Keratinocyte (primary cell): ENCODE results near the gene CREB1.

ENCODE experiments used
- EZH2 ChIP-seq: IDR thresholded peaks from one replicate; pipeline ENCODE4 v1.6.1; 2012; ENCODE audit warnings: inconsistent platforms, mild to moderate bottlenecking, low read length, moderate library complexity
- TF ChIP-seq, protein P1 (sequence below), 3 experiments: IDR thresholded peaks in 1 of 3; conservative IDR thresholded peaks in 1 of 3; optimal IDR thresholded peaks in 1 of 3; 2 replicates in 2 of 3; 3 replicates in 1 of 3; pipeline versions ENCODE3 to v1.5.1; 2011; ENCODE audit warnings: low read length in 3 of 3, mild to moderate bottlenecking in 3 of 3, moderate library complexity in 2 of 3, control low read depth in 1 of 3, inconsistent platforms in 1 of 3; ENCODE audit not compliant: insufficient read depth in 2 of 3; ENCODE audit errors: extremely low read depth in 1 of 3

DNA sequence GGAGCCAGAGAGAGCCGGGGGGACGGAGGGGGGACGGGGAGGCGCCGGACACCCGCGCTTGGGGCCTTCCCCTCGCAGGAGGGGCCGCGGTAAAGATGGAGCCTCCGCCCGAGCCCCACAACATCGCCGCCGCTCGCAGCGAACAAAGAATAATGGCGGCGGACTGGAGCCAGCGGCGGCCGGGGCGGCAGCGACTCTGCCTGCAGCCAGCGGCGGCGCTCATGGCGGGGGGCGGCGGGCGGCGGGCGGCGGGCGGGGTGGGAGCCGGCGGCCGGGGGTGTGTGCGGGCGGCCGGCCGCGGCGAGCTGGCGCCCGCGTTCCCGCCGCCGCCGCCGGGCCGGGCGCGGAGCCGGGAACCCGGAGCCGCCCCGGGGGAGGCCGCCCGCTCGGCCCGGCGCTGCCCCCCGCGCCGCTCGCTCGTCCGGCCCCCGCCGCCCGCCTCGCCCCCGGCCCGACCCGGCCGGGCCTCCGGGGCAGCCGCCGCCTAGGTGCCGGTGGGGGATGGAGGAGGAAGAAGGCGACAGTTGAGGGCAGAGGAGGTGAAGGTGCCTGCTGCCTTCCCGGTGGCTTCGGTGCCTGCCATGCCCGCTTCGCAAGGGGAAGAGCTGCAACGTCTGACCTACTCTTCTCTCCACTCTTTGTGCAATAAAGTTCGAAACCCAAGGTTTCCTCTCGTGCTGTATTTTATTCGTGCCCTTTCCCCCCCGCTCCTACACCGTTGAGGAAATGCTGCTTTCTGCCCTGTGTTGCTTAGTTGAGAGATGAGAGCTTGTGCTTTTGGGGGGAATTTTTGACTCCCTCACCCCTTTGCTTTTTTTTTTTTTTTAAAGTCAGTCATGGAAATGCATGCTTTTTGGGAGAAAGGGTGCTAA is 634 bp downstream of the CREB1 start:
- TF ChIP-seq, protein P1, sequence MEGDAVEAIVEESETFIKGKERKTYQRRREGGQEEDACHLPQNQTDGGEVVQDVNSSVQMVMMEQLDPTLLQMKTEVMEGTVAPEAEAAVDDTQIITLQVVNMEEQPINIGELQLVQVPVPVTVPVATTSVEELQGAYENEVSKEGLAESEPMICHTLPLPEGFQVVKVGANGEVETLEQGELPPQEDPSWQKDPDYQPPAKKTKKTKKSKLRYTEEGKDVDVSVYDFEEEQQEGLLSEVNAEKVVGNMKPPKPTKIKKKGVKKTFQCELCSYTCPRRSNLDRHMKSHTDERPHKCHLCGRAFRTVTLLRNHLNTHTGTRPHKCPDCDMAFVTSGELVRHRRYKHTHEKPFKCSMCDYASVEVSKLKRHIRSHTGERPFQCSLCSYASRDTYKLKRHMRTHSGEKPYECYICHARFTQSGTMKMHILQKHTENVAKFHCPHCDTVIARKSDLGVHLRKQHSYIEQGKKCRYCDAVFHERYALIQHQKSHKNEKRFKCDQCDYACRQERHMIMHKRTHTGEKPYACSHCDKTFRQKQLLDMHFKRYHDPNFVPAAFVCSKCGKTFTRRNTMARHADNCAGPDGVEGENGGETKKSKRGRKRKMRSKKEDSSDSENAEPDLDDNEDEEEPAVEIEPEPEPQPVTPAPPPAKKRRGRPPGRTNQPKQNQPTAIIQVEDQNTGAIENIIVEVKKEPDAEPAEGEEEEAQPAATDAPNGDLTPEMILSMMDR (optimal IDR thresholded peaks at IDR 0.05 in 1 of 3, IDR thresholded peaks at IDR 0.05 in 1 of 3, conservative IDR thresholded peaks at IDR 0.05 in 1 of 3; ENCODE audit: extremely low read depth in 1 of 3, insufficient read depth in 2 of 3, low read length in 3 of 3), result no peak
- no peak for TF ChIP-seq EZH2
